ENCODE results near the gene CNOT2. TPM values are rescaled to one million over a fixed set of nuclear protein-coding genes. Genes with fewer than 3 reads are reported as not detected.

Gene CNOT2
- polyA plus RNA-seq, 1 donor (not counting 4 experiments of a cell fraction or from before 2014, with no cell fraction given) = 85.3 TPM

DNA sequence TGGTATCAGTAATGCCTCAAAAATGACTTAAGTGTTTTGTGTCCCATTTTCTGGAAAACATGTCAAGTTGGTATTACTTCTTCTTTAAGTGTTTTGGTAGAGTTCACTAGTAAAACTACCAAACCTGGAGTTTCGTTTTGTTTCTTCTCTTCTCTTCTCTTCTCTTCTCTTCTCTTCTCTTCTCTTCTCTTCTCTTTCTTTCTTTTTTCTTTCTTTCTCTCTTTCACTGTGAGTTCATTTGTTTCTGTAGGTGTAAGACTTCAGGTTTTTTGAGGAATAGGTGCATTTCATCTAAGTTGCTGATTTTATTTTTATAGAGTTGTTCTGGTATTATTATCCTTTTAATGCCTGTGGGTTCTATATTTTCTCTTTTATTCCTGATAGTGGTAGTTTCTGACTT lies 21.9 kb downstream of the CNOT2 start:
- Histone ChIP-seq H2AFZ (ENCODE audit: control insufficient read depth, low read length) (no peak overlapping the region), H3K9me1 (ENCODE audit: control insufficient read depth, extremely low read depth, insufficient read depth, low read length) (no peaks in the 10 kb centered on the region), H3K27me3 (ENCODE audit: control insufficient read depth, extremely low read depth, insufficient read depth, low read length) (no peaks in the 10 kb centered on the region), H3K36me3 (ENCODE audit: control insufficient read depth in 2 of 2, extremely low read depth in 1 of 2, insufficient read depth in 2 of 2, low read length in 2 of 2) (no peaks in the 10 kb centered on the region), H3K4me1 (ENCODE audit: control insufficient read depth, extremely low read depth, insufficient read depth, low read length) (no peaks in the 10 kb centered on the region), H3K4me2 (ENCODE audit: control insufficient read depth, extremely low read depth, insufficient read depth, low read depth, low read length) (no peak overlapping the region), H3K4me3 (ENCODE audit: control insufficient read depth in 2 of 3, extremely low read depth in 1 of 3, insufficient read depth in 2 of 3, low read depth in 1 of 3, low read length in 3 of 3) (no peak overlapping the region), H3K9ac (ENCODE audit: control insufficient read depth, extremely low read depth, insufficient read depth, low read length) (no peak overlapping the region), H4K20me1 (ENCODE audit: control insufficient read depth, extremely low read depth, insufficient read depth, low read length) (peaks cover 2% of the 10 kb centered on the region), H3K79me2 (ENCODE audit: control insufficient read depth, insufficient read depth, low read length) (peaks cover 95% of the 10 kb centered on the region), H3K27ac (ENCODE audit: control insufficient read depth, insufficient read depth, low read length) (no peak overlapping the region), H3K9me3 (ENCODE audit: control insufficient read depth, low read depth, low read length) (no peaks in the 10 kb centered on the region)
- no peak for DNase-seq (ENCODE audit: low read depth, low spot score)
- dilution Hi-C loops (cut with MboI; ENCODE audit: extremely low pct_ligation_motif_present, low sequenced_read_pairs) = no loop called here
- FAIRE-seq = no peak
- TF ChIP-seq EZH2 (IDR thresholded peaks at IDR 0.05; ENCODE audit: low read length) = no peak
- TF ChIP-seq, protein P1, sequence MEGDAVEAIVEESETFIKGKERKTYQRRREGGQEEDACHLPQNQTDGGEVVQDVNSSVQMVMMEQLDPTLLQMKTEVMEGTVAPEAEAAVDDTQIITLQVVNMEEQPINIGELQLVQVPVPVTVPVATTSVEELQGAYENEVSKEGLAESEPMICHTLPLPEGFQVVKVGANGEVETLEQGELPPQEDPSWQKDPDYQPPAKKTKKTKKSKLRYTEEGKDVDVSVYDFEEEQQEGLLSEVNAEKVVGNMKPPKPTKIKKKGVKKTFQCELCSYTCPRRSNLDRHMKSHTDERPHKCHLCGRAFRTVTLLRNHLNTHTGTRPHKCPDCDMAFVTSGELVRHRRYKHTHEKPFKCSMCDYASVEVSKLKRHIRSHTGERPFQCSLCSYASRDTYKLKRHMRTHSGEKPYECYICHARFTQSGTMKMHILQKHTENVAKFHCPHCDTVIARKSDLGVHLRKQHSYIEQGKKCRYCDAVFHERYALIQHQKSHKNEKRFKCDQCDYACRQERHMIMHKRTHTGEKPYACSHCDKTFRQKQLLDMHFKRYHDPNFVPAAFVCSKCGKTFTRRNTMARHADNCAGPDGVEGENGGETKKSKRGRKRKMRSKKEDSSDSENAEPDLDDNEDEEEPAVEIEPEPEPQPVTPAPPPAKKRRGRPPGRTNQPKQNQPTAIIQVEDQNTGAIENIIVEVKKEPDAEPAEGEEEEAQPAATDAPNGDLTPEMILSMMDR (optimal IDR thresholded peaks at IDR 0.05 in 1 of 3, IDR thresholded peaks at IDR 0.05 in 1 of 3, conservative IDR thresholded peaks at IDR 0.05 in 1 of 3; ENCODE audit: extremely low read depth in 1 of 3, insufficient read depth in 2 of 3, low read length in 3 of 3) = no peak

DNA sequence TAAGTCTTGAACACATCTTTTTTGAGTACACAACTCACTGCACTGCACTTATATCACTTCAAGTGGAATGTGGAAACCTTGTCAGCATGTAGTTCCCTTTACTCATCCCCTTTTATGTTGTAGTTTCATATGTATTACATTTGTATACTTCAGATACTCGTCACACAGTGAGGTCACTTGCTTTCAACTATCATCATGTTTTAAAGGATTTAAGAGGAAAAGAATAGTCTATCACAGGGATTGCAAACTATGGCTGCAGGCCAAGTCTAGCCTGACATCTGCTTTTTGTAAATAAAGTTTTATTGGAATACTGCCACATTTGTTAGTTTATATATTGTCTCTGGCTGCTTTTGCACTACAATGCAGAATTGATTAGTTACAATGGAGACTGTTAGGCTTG lies 24.3 kb downstream of the CNOT2 start:
- dilution Hi-C loops (cut with MboI; ENCODE audit: extremely low pct_ligation_motif_present, low sequenced_read_pairs) = no loop called here
- H2AFZ ChIP-seq (ENCODE audit: control insufficient read depth, low read length) = no peak overlapping the region
- H3K4me2 ChIP-seq (ENCODE audit: control insufficient read depth, extremely low read depth, insufficient read depth, low read depth, low read length) = no peak overlapping the region
- DNase-seq (ENCODE audit: low read depth, low spot score) (no peak), FAIRE-seq (no peak)
- no peaks in the 10 kb centered on the region for H3K27me3 ChIP-seq (ENCODE audit: control insufficient read depth, extremely low read depth, insufficient read depth, low read length)
- no peaks in the 10 kb centered on the region for H3K9me1 ChIP-seq (ENCODE audit: control insufficient read depth, extremely low read depth, insufficient read depth, low read length)
- H3K4me1 ChIP-seq (ENCODE audit: control insufficient read depth, extremely low read depth, insufficient read depth, low read length) = no peaks in the 10 kb centered on the region
- no peak overlapping the region for H3K27ac ChIP-seq (ENCODE audit: control insufficient read depth, insufficient read depth, low read length)
- H3K9ac ChIP-seq (ENCODE audit: control insufficient read depth, extremely low read depth, insufficient read depth, low read length) = no peak overlapping the region
- H4K20me1 ChIP-seq (ENCODE audit: control insufficient read depth, extremely low read depth, insufficient read depth, low read length) = peaks cover 2% of the 10 kb centered on the region
- peaks cover 0 to 2% of the 10 kb centered on the region in 2 experiments for H3K36me3 ChIP-seq (ENCODE audit: control insufficient read depth in 2 of 2, extremely low read depth in 1 of 2, insufficient read depth in 2 of 2, low read length in 2 of 2)
- no peak overlapping the region for H3K4me3 ChIP-seq (ENCODE audit: control insufficient read depth in 2 of 3, extremely low read depth in 1 of 3, insufficient read depth in 2 of 3, low read depth in 1 of 3, low read length in 3 of 3)
- H3K79me2 ChIP-seq (ENCODE audit: control insufficient read depth, insufficient read depth, low read length) = peaks cover 97% of the 10 kb centered on the region
- TF ChIP-seq, protein P1 (optimal IDR thresholded peaks at IDR 0.05 in 1 of 3, IDR thresholded peaks at IDR 0.05 in 1 of 3, conservative IDR thresholded peaks at IDR 0.05 in 1 of 3; ENCODE audit: extremely low read depth in 1 of 3, insufficient read depth in 2 of 3, low read length in 3 of 3) = no peak
- no peak for TF ChIP-seq EZH2 (IDR thresholded peaks at IDR 0.05; ENCODE audit: low read length)
- H3K9me3 ChIP-seq (ENCODE audit: control insufficient read depth, low read depth, low read length) = no peaks in the 10 kb centered on the region
